ENCODE measurements around the gene INPP4A. TPM values are rescaled to one million over a fixed set of nuclear protein-coding genes. Genes with fewer than 3 reads are reported as not detected.

Gene INPP4A
- polyA plus RNA-seq, 1 donor from 2014 or later = 51.4 TPM

DNA sequence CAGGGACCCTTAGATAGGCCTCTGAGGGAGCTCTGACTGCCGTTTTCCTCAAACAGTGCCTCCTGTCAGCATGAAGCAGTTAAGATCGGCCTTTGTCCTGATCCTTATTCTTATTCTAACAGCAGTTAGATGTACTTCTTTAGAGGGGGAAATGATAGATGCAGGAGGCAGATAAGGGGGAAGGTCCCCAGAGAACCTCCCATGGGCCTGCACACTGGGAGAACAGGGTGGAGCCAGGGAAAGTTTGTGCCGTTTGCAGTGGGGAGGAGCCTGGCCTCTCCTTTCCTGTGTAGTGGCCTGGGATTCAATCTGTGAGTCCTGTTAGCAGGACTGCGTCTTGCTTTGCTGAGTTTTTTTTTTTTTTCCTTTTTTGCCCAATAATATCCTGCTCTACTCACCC is 7.9 kb upstream of the INPP4A start:
- Histone ChIP-seq H3K27me3 (ENCODE audit: insufficient read depth, low read depth, low read length) (no peaks in the 10 kb centered on the region), H3K4me3 (ENCODE audit: low read length) (no peak overlapping the region), H3K9me2 (ENCODE audit: insufficient read depth, low read length) (no peaks in the 10 kb centered on the region), H3K9ac (ENCODE audit: low read length) (no peak overlapping the region), H3F3A (ENCODE audit: insufficient read depth, low read length, poor library complexity, severe bottlenecking) (no peaks in the 10 kb centered on the region), H3K9me3 (ENCODE audit: low read length) (peaks cover 3% of the 10 kb centered on the region), H3K27ac (ENCODE audit: low read length) (no peak overlapping the region), H3K4me2 (ENCODE audit: low read length) (no peak overlapping the region), H4K20me1 (ENCODE audit: insufficient read depth) (no peaks in the 10 kb centered on the region), H3K36me3 (ENCODE audit: insufficient read depth, low read length) (no peaks in the 10 kb centered on the region), H2AFZ (ENCODE audit: low read depth, low read length) (no peak overlapping the region), H3K79me2 (replicated peaks; ENCODE audit: insufficient read depth, low read length) (no peaks in the 10 kb centered on the region)
- no peak for TF ChIP-seq EP300 (conservative IDR thresholded peaks at IDR 0.05; ENCODE audit: poor library complexity, severe bottlenecking)
- no peak for TF ChIP-seq SMC3 (conservative IDR thresholded peaks at IDR 0.05; ENCODE audit: poor library complexity)
- no peak for TF ChIP-seq RAD21 (conservative IDR thresholded peaks at IDR 0.05)
- TF ChIP-seq EZH2 (IDR thresholded peaks at IDR 0.05; ENCODE audit: borderline replicate concordance, insufficient read depth, low read length, poor library complexity, severe bottlenecking) = no peak
- no peak for TF ChIP-seq CTCF (IDR thresholded peaks at IDR 0.05; ENCODE audit: poor library complexity, severe bottlenecking)
- no peak for TF ChIP-seq POLR2AphosphoS5 (IDR thresholded peaks at IDR 0.05)
- TF ChIP-seq MXI1 (conservative IDR thresholded peaks at IDR 0.05; ENCODE audit: poor library complexity, severe bottlenecking) = no peak
- no peak for TF ChIP-seq TAF1 (IDR thresholded peaks at IDR 0.05; ENCODE audit: low read depth)
- TF ChIP-seq REST (IDR thresholded peaks at IDR 0.05; ENCODE audit: borderline replicate concordance) = no peak

GRCh38 chr2:98438190-98439133 is 6.2 kb upstream of the INPP4A start:
- H3K9me2 ChIP-seq (ENCODE audit: insufficient read depth, low read length) = no peaks in the 10 kb centered on the region
- no peak overlapping the region for H3K4me3 ChIP-seq (ENCODE audit: low read length)
- no peaks in the 10 kb centered on the region for H3K79me2 ChIP-seq (replicated peaks; ENCODE audit: insufficient read depth, low read length)
- TF ChIP-seq TAF1 (IDR thresholded peaks at IDR 0.05; ENCODE audit: low read depth) (no peak), EP300 (conservative IDR thresholded peaks at IDR 0.05; ENCODE audit: poor library complexity, severe bottlenecking) (no peak), MXI1 (conservative IDR thresholded peaks at IDR 0.05; ENCODE audit: poor library complexity, severe bottlenecking) (no peak), CTCF (IDR thresholded peaks at IDR 0.05; ENCODE audit: poor library complexity, severe bottlenecking) (no peak), SMC3 (conservative IDR thresholded peaks at IDR 0.05; ENCODE audit: poor library complexity) (no peak), POLR2AphosphoS5 (IDR thresholded peaks at IDR 0.05) (no peak)
- H3K4me2 ChIP-seq (ENCODE audit: low read length) = no peak overlapping the region
- no peak overlapping the region for H2AFZ ChIP-seq (ENCODE audit: low read depth, low read length)
- no peaks in the 10 kb centered on the region for H3K27me3 ChIP-seq (ENCODE audit: insufficient read depth, low read depth, low read length)
- no peak overlapping the region for H3K9ac ChIP-seq (ENCODE audit: low read length)
- H3K9me3 ChIP-seq (ENCODE audit: low read length) = peaks cover 3% of the 10 kb centered on the region
- no peaks in the 10 kb centered on the region for H3F3A ChIP-seq (ENCODE audit: insufficient read depth, low read length, poor library complexity, severe bottlenecking)
- no peaks in the 10 kb centered on the region for H3K36me3 ChIP-seq (ENCODE audit: insufficient read depth, low read length)
- H3K27ac ChIP-seq (ENCODE audit: low read length) = no peak overlapping the region
- H4K20me1 ChIP-seq (ENCODE audit: insufficient read depth) = no peaks in the 10 kb centered on the region
